ENCODE measurements around the gene SPECC1L. TPM values are rescaled to one million over a fixed set of nuclear protein-coding genes. Genes with fewer than 3 reads are reported as not detected.

Gene SPECC1L
- total and polyA plus RNA-seq, 2 of the 8 experiments (the other 6 are each of a cell fraction or from before 2014, with no cell fraction given): 15.7 to 61.6 TPM

GRCh38 chr22:24358105-24358836, 87.6 kb downstream of the SPECC1L start:
- no peak overlapping the region for H3K18ac ChIP-seq (ENCODE audit: extremely low read depth, low read length)
- no peak overlapping the region for H3K4me3 ChIP-seq (ENCODE audit: extremely low read depth in 1 of 4, insufficient read depth in 2 of 4, low read depth in 3 of 4, low read length in 4 of 4)
- no peak overlapping the region for H2BK5ac ChIP-seq (ENCODE audit: low read depth, low read length)
- no peak overlapping the region for H3K4me2 ChIP-seq (ENCODE audit: insufficient read depth in 1 of 2, low read depth in 2 of 2, low read length in 2 of 2)
- H3K79me2 ChIP-seq (ENCODE audit: control insufficient read depth in 1 of 2, insufficient read depth in 2 of 2, low read length in 2 of 2): no peaks in the 10 kb centered on the region
- no peak overlapping the region for H2BK12ac ChIP-seq (ENCODE audit: low read depth, low read length)
- no peak overlapping the region for H3K23ac ChIP-seq (ENCODE audit: insufficient read length)
- ChIA-PET POLR2A (ENCODE audit: partially characterized antibody) (interaction anchor here (1.0 kb wide), 1 partner anchor 14 kb away, joined by 3 read pairs; no protein-coding TSS in a partner anchor), CTCF (ENCODE audit: partially characterized antibody) (interaction anchor here (0.6 to 0.7 kb wide), 2 partner anchors 60 to 512 kb away, joined by 3 read pairs; no protein-coding TSS in a partner anchor)
- H4K5ac ChIP-seq (ENCODE audit: insufficient read length, low read depth, low read length): no peak overlapping the region
- no peaks in the 10 kb centered on the region for H3K27me3 ChIP-seq (replicated peaks in 1 of 4; ENCODE audit: control insufficient read depth in 3 of 4, extremely low read depth in 1 of 4, insufficient read depth in 3 of 4, low read length in 3 of 4)
- no peak overlapping the region for H2AK5ac ChIP-seq (ENCODE audit: low read depth, low read length)
- 0 out of 2 replicates have a peak overlapping the region, but pooled peaks have one; percentile 35 for H4K8ac ChIP-seq (ENCODE audit: extremely low read depth, insufficient read depth, low read length)
- H3K9ac ChIP-seq (replicated peaks in 1 of 4; ENCODE audit: extremely low read depth in 1 of 4, low read depth in 3 of 4, low read length in 3 of 4): no peak overlapping the region
- no peak for FAIRE-seq
- no peaks in the 10 kb centered on the region for H3K79me1 ChIP-seq (ENCODE audit: low read depth, low read length)
- no peak overlapping the region for H3K56ac ChIP-seq (replicated peaks; ENCODE audit: insufficient read length, low read depth, low read length)
- H3K23me2 ChIP-seq (ENCODE audit: low read depth, low read length): no peaks in the 10 kb centered on the region
- H3K9me3 ChIP-seq (ENCODE audit: insufficient read depth in 2 of 2, low read depth in 1 of 2, low read length in 1 of 2): peaks cover 3 to 5% of the 10 kb centered on the region in 2 experiments; a peak in 2 of 4 replicates
- 91% methylated on average over 8 of the region's 8 CpGs; no CpG with 5 or more reads in 1 of the 2 experiments for WGBS, 2 experiments (ENCODE audit: extremely low coverage in 1 of 2, insufficient coverage in 1 of 2, insufficient read length in 1 of 2, insufficient replicate concordance in 2 of 2, low coverage in 1 of 2, low lambda C conversion rate in 2 of 2, missing lambda C conversion rate in 1 of 2)
- H2BK20ac ChIP-seq (ENCODE audit: low read length): no peak overlapping the region
- no peaks in the 10 kb centered on the region for H3K4me1 ChIP-seq (replicated peaks in 1 of 4; ENCODE audit: control insufficient read depth in 3 of 4, insufficient read depth in 4 of 4, low read length in 3 of 4)
- H3K4ac ChIP-seq (replicated peaks; ENCODE audit: insufficient read length, low read depth, low read length): no peak overlapping the region
- no peak overlapping the region for H2BK15ac ChIP-seq (ENCODE audit: low read length)
- peaks cover 2 to 37% (median 9%) of the 10 kb centered on the region in 4 experiments; a peak in 5 of 8 replicates for H3K36me3 ChIP-seq (ENCODE audit: control insufficient read depth in 2 of 4, insufficient read depth in 4 of 4, low read length in 3 of 4)
- H3K14ac ChIP-seq (ENCODE audit: insufficient read length): no peak overlapping the region
- H4K91ac ChIP-seq (replicated peaks; ENCODE audit: insufficient read length, low read length): no peak overlapping the region
- no peak overlapping the region for H2AFZ ChIP-seq (ENCODE audit: low read length)
- TF ChIP-seq POU5F1 (IDR thresholded peaks at IDR 0.05; ENCODE audit: low read depth, low read length): no peak
- TF ChIP-seq CBX8 (IDR thresholded peaks at IDR 0.05; ENCODE audit: borderline replicate concordance, low read depth, low read length): no peak
- no peak for TF ChIP-seq SAP30 (IDR thresholded peaks at IDR 0.05; ENCODE audit: insufficient read depth, insufficient replicate concordance, low read length)
- TF ChIP-seq RNF2 (IDR thresholded peaks at IDR 0.05; ENCODE audit: borderline replicate concordance, low read depth, low read length, missing control alignments, poor library complexity, severe bottlenecking): no peak
- no peak for TF ChIP-seq EP300 (IDR thresholded peaks at IDR 0.05; ENCODE audit: borderline replicate concordance in 1 of 2, low read depth in 2 of 2, low read length in 2 of 2)
- TF ChIP-seq MAFK (IDR thresholded peaks at IDR 0.05; ENCODE audit: low read depth, low read length): no peak
- no peak for TF ChIP-seq SP1 (IDR thresholded peaks at IDR 0.05; ENCODE audit: low read depth, low read length)
- TF ChIP-seq SP4 (IDR thresholded peaks at IDR 0.05; ENCODE audit: low read length): no peak
- no peak for TF ChIP-seq TBP (IDR thresholded peaks at IDR 0.05; ENCODE audit: low read depth, low read length)
- DNase-seq (ENCODE audit: low read depth in 1 of 2, low spot score in 2 of 2): no peak
- H4K20me1 ChIP-seq (replicated peaks in 1 of 2; ENCODE audit: control insufficient read depth in 1 of 2, insufficient read depth in 2 of 2, low read length in 2 of 2): no peaks in the 10 kb centered on the region
- H3K27ac ChIP-seq (ENCODE audit: low read depth, low read length): no peak overlapping the region
- no peak overlapping the region for H2BK120ac ChIP-seq (replicated peaks; ENCODE audit: low read depth, low read length)
